ENCODE measurements around the gene LRRC3B. TPM values are rescaled to one million over a fixed set of nuclear protein-coding genes. Genes with fewer than 3 reads are reported as not detected.

LRRC3B gene
- total RNA-seq, 6 experiments from 2014 or later = not detected

- no peak for DNase-seq
- TF ChIP-seq POLR2A (IDR thresholded peaks at IDR 0.05) (no peak), CTCF (IDR thresholded peaks at IDR 0.05) (no peak)
- ATAC-seq = no peak
- Histone ChIP-seq H3K27me3 (no peaks in the 10 kb centered on the region), H3K36me3 (no peaks in the 10 kb centered on the region), H3K4me3 (no peak overlapping the region), H3K4me1 (no peaks in the 10 kb centered on the region), H3K27ac (no peak overlapping the region), H3K9me3 (no peaks in the 10 kb centered on the region)
- 68% methylated on average over 4 of the region's 4 CpGs for WGBS (ENCODE audit: insufficient coverage, low coverage, low lambda C conversion rate, missing lambda C conversion rate)
- intact Hi-C loops (cut with DNase I) = no loop called here
These were observed 4.5 kb downstream of the LRRC3B start for GRCh38 chr3:26627080-26627479.

GRCh38 chr3:26628915-26629314, 6.3 kb downstream of the LRRC3B start:
- Histone ChIP-seq H3K4me3 (no peak overlapping the region), H3K9me3 (no peaks in the 10 kb centered on the region), H3K4me1 (no peaks in the 10 kb centered on the region), H3K27ac (no peak overlapping the region), H3K36me3 (no peaks in the 10 kb centered on the region), H3K27me3 (no peaks in the 10 kb centered on the region)
- no peak for TF ChIP-seq CTCF (IDR thresholded peaks at IDR 0.05)
- no peak for TF ChIP-seq POLR2A (IDR thresholded peaks at IDR 0.05)
- no peak for DNase-seq
- ATAC-seq = no peak
- WGBS (ENCODE audit: insufficient coverage, low coverage, low lambda C conversion rate, missing lambda C conversion rate) = 45% methylated on average over 1 of the region's 1 CpG
- intact Hi-C loops (cut with DNase I) = no loop called here

- H3K27me3 ChIP-seq = no peaks in the 10 kb centered on the region
- no peak overlapping the region for H3K4me3 ChIP-seq
- ATAC-seq (no peak), DNase-seq (no peak)
- TF ChIP-seq POLR2A (IDR thresholded peaks at IDR 0.05) (no peak), CTCF (IDR thresholded peaks at IDR 0.05) (no peak)
- H3K27ac ChIP-seq = no peak overlapping the region
- intact Hi-C loops (cut with DNase I) = no loop called here
- H3K36me3 ChIP-seq = no peaks in the 10 kb centered on the region
- H3K4me1 ChIP-seq = no peaks in the 10 kb centered on the region
- 93% methylated on average over 2 of the region's 4 CpGs for WGBS (ENCODE audit: insufficient coverage, low coverage, low lambda C conversion rate, missing lambda C conversion rate)
- H3K9me3 ChIP-seq = no peaks in the 10 kb centered on the region
These were observed 8.3 kb downstream of the LRRC3B start for GRCh38 chr3:26630669-26631389.

GRCh38 chr3:26631390-26631738, 8.8 kb downstream of the LRRC3B start:
- Histone ChIP-seq H3K27me3 (no peaks in the 10 kb centered on the region), H3K4me3 (no peak overlapping the region), H3K4me1 (no peaks in the 10 kb centered on the region), H3K9me3 (no peaks in the 10 kb centered on the region), H3K27ac (no peak overlapping the region), H3K36me3 (no peaks in the 10 kb centered on the region)
- 15% methylated on average over 1 of the region's 1 CpG for WGBS (ENCODE audit: insufficient coverage, low coverage, low lambda C conversion rate, missing lambda C conversion rate)
- TF ChIP-seq POLR2A (IDR thresholded peaks at IDR 0.05) (no peak), CTCF (IDR thresholded peaks at IDR 0.05) (no peak)
- DNase-seq (no peak), ATAC-seq (no peak)
- intact Hi-C loops (cut with DNase I) = no loop called here

Data from right lobe of liver (tissue), 6 donors.